GM18867 (cell line): ENCODE data around the gene XKR3.
"Not testable (repeated sequence)": the region's sequence is repeated elsewhere in the genome, so short reads cannot be mapped to it uniquely, and the experiment has no call there.

ENCODE experiments used
- ATAC-seq: cut with Tn5 transposase; IDR thresholded peaks from one replicate; pipeline ENCODE4 v1.9.1; 2021; ENCODE audit warnings: mild to moderate bottlenecking, moderate library complexity; ENCODE audit not compliant: unreplicated experiment

XKR3 gene

DNA sequence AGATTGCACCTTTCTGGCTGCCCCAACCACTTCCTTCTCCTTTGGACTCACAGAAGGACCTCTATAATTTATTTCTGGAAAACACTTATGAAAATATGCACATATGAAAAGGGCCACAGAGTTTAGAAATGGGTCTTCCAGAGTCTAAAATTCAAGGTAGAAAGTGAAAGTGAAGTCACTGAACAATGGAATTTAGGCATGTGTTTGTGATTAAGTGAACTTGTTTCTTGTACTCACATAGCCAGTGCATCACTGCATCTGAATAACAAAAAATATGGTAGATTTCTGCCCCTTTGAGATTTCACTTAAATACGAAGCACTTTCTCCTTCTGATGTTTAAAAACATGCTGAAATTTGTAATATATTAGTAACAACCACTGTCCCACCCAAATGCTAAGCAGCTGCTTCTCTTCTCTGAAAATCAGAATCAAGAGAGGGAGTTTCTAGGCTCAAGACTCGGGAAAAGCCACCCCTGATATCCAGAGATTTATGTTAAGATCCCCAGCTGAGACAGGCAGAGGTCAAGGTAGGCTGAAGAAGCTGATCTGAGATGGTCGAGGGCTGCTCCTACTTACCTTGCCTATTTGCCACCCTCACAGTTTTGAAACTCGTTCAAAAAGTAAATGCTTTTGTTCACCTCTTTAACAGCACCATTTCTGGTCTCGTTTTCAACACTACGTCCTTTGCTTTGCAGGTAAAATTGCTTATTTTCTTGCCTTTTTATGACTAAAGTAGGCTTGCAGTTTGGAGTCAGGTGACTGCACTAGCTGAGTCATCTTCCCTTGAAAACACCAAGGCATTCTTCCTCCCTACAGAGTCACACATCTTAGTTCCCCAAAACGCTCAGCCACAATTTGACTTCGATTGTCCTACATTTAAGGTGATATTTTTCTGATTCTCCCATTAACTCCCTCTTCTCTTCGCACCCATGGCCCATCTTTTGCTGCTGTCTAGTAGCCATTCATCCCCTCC, at the start of gene XKR3:
Gene XKR3 (minus strand): TSS at position 696 of the 972 bp plus-strand sequence. CDS start 17,338 bp downstream, outside the sequence.
- ATAC-seq = peak; percentile 75

GRCh38 chr22:16869640-16870039, 44.4 kb upstream of the XKR3 start:
- ATAC-seq = not testable (repeated sequence)

- no peak for ATAC-seq
These were observed 41.0 kb upstream of the XKR3 start for GRCh38 chr22:16866167-16866566.

GRCh38 chr22:16856851-16857250, 31.6 kb upstream of the XKR3 start:
- not testable (repeated sequence) for ATAC-seq

- no peak for ATAC-seq
These were observed 29.4 kb upstream of the XKR3 start for GRCh38 chr22:16854631-16855030.

DNA sequence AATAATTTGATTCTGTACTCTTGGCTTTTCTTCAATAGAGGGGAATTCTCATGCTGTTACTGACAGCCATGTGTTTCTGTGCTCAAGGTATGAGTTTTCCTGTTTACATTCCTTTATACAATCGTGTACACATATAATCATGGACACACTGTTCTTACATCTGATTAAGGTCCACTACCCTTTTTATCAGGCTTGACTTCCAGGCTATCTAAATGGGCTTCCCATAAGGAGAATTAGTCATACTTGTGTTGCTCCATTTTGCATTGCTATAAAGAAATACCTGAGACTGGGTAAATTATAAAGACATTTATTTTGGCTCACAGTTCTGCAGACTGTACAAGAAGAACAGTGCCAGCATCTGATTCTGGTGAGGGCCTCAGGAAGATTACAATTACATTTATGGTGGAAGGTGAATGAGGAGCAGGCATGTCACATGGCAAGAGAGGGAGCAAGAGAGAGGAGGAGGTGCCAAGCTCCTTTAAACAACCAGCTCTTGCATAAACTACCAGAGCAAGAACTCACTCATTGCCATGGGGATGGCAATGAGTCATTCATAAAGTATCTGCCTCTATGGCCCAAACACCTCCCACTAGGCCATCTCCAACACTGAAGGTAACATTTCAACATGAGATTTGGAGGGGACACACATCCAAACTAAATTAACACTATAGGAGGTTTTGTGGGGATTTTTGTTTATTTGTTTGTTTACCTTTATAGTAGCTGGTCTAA, 26.2 kb upstream of the XKR3 start:
- not testable (repeated sequence) for ATAC-seq

- ATAC-seq = no peak
These were observed 22.1 kb upstream of the XKR3 start for GRCh38 chr22:16847271-16847670.

DNA sequence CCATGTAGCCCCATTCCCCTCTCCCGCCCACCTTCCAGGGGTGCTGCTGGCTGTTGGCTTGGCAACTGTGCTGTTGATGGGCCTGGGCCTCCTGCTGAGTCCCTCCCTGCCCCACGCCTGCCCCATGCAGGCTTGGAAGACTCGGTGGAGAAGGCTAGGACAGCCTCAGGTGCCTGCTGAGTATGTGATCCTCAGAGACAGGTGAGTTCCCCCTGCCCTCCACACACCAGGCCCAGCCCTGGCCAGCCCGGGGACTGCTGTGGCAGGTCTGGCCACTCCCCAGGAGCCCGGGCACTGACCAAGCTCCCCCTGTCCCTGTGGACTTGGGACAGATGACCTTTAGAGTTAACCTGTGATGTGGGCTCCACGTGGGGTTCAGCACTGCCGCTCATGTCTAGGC, 20.7 kb upstream of the XKR3 start:
- no peak for ATAC-seq

DNA sequence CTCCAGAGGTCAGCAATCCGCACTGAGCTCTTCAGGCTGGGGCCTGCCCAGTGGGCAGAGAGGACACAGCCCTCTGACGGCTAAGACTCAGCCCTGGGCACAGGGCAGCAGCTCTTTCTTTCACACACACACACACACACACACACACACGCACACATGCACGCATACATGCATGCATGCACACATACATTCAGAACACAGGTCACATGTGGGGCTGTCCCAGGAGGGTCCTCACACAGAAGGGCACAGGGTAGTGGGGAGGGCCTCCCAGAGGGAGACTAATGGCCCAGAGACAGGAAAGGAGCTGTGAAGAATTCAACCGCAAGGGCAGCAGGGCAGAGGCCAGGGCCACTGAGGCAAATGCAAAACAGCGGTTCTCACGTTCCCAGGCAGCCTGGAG, 20.3 kb upstream of the XKR3 start:
- no peak for ATAC-seq

GRCh38 chr22:16844529-16844928, 19.3 kb upstream of the XKR3 start:
- no peak for ATAC-seq

DNA sequence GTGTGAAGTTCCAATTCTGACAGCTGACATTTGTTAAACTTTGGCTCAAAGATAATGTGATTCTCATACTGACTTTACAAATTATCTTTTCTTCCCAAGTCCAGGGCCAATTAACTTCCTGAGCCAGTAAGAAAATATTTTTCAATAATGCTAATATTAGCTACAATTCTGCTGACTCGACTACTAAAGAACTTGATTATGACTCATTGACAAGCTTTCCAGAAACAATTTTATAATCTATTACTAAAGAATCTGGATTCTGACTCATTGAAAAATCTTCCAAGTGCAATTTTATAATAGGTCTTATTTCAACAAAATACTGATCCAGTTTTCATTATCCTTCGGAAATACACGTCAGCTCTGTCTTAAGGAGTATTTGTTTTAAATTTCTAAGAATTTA, 12.9 kb upstream of the XKR3 start:
- no peak for ATAC-seq

DNA sequence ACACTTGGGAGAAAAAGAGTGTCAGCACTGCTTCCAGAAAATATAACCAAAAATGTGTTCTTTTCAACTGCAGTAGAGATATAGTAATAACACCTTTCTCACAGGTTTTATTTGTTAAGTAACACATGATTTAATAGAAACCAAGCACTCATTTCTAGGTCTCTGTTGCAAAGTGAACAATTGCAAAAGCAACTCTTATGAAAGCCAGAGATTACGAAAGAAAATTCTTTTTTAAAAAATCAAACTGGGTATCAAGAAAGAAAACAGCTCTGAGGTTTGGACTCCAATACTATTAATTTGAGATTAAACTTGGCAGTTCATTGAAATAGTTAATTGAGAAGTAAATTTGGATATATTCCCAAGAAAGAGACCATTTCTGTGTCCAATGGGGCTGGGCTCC, 9.8 kb upstream of the XKR3 start:
- no peak for ATAC-seq

DNA sequence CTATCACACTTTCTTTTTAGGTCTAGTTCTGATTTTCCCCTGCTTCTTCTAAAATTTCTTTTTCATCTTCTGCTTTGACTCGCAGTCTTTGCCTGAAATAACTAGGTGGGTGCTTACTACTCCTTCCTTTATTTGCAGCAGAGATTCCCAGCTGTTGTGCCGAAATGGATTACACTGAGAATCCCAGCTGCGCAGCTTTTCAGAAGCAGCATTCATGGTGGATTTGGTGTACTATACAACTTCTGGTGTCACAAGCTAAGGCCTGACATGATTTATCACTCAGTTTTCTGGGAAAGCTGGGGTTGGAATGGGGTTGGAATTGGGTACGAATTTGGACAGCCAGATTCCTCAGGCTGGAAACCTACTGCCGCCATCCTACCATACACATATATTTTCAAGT, 6.0 kb upstream of the XKR3 start:
- no peak for ATAC-seq

DNA sequence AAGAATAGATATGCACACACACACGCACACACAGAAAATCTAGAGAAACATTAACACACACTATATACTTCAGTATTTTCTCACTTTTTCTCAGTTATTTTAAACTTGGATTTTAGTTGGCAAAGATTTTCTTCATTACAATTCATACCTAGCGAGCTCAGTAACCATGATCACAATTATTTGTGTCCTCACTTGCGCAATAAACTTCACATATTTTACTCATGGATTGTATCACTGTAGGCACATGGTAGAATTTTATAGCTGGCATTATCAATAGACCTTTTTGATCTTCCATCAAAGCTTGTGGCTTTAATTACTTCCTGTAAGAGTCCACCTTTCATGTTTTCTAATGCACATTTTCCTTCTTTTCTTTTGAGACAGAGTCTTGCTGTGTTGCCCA, 4.8 kb upstream of the XKR3 start:
- ATAC-seq = no peak

DNA sequence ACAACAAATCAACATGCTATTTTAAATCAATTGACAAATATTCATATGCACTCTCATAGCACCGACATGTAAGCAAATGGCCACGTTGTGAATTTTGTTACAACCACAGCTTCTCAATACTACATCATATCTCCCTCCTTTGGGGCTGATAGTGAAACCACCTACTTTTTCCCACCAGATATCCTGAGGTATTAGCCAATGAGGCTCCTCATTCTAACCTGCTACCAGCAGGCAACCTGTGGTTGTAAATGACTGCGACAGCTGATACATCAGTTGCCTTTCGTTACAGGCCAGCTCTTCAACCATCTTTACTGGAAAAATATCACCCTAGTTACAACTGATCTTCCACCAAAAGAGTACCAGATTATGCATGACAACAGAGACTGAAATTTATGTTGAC, 3.7 kb upstream of the XKR3 start:
- no peak for ATAC-seq

GRCh38 chr22:16827506-16827905, 2.3 kb upstream of the XKR3 start:
- no peak for ATAC-seq

DNA sequence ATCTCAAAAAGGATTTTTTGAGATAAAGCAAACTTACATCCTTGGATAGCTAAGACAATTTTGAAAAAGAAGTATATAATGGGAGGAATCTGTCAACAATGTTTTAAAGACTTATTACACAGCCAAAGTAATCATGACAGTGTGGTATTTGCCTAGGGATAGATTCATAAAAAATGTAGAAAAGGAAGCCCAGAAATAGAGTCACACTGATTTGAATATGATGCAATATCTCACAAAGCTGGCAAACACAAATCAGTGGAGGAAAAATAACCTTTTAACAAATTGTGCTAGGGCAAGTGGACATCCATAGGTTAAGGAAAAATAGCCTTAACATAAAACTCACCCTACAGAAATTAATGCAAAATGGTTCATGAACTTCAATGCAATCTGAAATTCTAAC, 6.0 kb downstream of the XKR3 start:
- ATAC-seq = no peak

- ATAC-seq = no peak
These were observed 6.7 kb downstream of the XKR3 start for GRCh38 chr22:16818538-16818937.

GRCh38 chr22:16815073-16815472, 10.1 kb downstream of the XKR3 start:
- ATAC-seq = no peak

GRCh38 chr22:16810188-16810802, 14.9 kb downstream of the XKR3 start:
- ATAC-seq = no peak

DNA sequence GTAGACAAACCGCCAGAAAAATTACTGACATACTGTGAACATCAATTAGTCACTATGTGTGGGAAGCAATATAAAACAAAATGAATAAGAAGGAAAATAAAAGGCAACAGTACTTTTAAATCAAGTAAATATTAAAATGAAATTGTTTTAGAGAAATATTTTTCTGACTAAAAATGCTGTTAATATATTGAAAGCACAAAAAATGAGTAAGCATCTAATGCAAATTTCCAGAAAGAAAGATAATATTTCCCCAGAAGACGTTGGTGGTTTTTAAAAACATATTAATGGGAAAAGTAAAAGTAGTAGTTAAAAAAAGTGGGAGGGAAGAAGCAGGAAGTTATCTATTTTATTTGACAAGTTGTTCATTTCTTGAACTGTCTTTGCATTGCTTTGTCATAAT, 16.5 kb downstream of the XKR3 start:
- ATAC-seq = no peak

DNA sequence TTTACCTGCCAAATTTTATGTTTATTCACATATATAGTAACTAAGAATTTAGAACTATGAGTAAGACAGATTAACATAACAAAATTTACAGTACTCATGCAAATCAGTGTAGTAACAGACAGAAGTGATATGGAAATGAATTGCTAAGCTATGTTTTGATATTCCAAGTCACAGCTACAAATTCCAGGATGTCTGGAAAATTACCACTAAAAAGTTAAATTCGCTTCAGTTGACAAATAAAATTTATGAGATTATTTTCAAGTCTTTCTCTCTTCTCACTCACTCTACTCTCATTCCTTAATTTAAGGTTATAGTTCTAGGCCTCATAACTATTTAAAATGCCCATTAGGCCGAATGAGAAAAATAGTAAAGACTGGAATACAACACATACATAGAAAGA, 18.1 kb downstream of the XKR3 start:
- ATAC-seq = no peak
